NK-92 (cell line): ENCODE measurements around the gene GABRR2.
"Not testable (repeated sequence)": the region's sequence is repeated elsewhere in the genome, so short reads cannot be mapped to it uniquely, and the experiment has no call there.

Experiments used
- DNase-seq: peaks from one replicate; lab custom pipeline; 2025; ENCODE audit not compliant: unreplicated experiment; lab: John Stamatoyannopoulos, UW

The GABRR2 gene

GRCh38 chr6:89295116-89295515 is 20.0 kb downstream of the GABRR2 start:
- not testable (repeated sequence) for DNase-seq

- no peak for DNase-seq
Measured at GRCh38 chr6:89291256-89291819, 23.8 kb downstream of the GABRR2 start.

- DNase-seq, result no peak
Measured at GRCh38 chr6:89290401-89291155, 24.5 kb downstream of the GABRR2 start.

GRCh38 chr6:89289710-89290109 is 25.4 kb downstream of the GABRR2 start:
- no peak for DNase-seq

GRCh38 chr6:89287351-89288028 is 27.6 kb downstream of the GABRR2 start:
- no peak for DNase-seq

- no peak for DNase-seq
Measured at GRCh38 chr6:89286516-89286915, 28.6 kb downstream of the GABRR2 start.

GRCh38 chr6:89284963-89285735 is 29.9 kb downstream of the GABRR2 start:
- no peak for DNase-seq

GRCh38 chr6:89284081-89284480 is 31.0 kb downstream of the GABRR2 start:
- no peak for DNase-seq

GRCh38 chr6:89282749-89283148 is 32.4 kb downstream of the GABRR2 start:
- DNase-seq, result no peak

- no peak for DNase-seq
Measured at GRCh38 chr6:89281779-89282246, 33.3 kb downstream of the GABRR2 start.

- no peak for DNase-seq
Measured at GRCh38 chr6:89278956-89279355, 36.1 kb downstream of the GABRR2 start.

GRCh38 chr6:89275900-89276299 is 39.2 kb downstream of the GABRR2 start:
- DNase-seq, result no peak

- no peak for DNase-seq
Measured at GRCh38 chr6:89273816-89274215, 41.3 kb downstream of the GABRR2 start.

GRCh38 chr6:89272596-89272995 is 42.5 kb downstream of the GABRR2 start:
- no peak for DNase-seq

GRCh38 chr6:89270951-89271721 is 44.0 kb downstream of the GABRR2 start:
- DNase-seq, result no peak

- no peak for DNase-seq
Measured at GRCh38 chr6:89269981-89270380, 45.1 kb downstream of the GABRR2 start.

GRCh38 chr6:89269252-89269651 is 45.8 kb downstream of the GABRR2 start:
- DNase-seq, result no peak

- no peak for DNase-seq
Measured at GRCh38 chr6:89268776-89269175, 46.3 kb downstream of the GABRR2 start.

GRCh38 chr6:89267918-89268317 is 47.2 kb downstream of the GABRR2 start:
- DNase-seq, result no peak

- no peak for DNase-seq
Measured at GRCh38 chr6:89264296-89264695, 50.8 kb downstream of the GABRR2 start.

- no peak for DNase-seq
Measured at GRCh38 chr6:89260832-89261231, 54.3 kb downstream of the GABRR2 start.
